ENCODE data around the gene SMIM20. TPM values are rescaled to one million over a fixed set of nuclear protein-coding genes. Genes with fewer than 3 reads are reported as not detected.

SMIM20 gene
- total RNA-seq: 10 to 100 TPM; 12.9 to 14.2 TPM

DNA sequence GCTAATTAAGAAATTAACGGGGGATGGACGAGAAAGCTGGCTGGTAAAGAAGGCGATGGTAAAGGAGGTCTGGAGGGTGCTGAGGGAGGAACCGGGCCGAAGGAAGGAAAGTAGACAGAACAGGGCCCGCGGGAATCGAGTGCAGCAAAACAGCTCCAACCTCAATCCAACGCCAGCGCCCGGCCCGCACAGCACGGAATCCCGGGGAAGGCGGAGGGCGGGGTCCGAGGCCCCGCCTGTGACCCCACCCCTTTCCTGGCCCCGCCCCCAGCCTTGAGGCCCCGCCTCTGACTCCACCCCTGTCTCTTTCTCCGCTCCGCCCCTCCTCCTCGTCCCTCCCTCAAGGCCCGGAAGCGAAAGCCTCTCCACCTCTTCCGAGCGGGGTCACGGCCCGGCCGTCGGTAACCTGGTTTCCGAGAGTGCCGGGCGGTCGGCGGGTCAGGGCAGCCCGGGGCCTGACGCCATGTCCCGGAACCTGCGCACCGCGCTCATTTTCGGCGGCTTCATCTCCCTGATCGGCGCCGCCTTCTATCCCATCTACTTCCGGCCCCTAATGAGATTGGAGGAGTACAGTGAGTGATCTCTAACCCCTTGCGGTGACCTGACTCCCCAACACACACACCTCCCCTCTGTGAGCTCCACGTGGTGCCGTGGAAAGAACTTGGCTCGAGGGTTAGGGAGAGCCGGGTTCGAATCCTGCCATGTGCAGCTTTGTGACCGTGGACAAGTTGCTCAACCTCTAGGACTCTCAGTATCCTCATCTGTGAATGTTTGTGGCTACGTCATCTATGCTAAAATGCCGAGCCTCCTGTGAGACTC lies at the start of gene SMIM20:
Gene SMIM20 (plus strand): TSS at position 370 of the 819 bp plus-strand sequence. CDS start 94 bp downstream, at position 464.

Other genes with a start within 250 kb of the SMIM20 start
- 10 to 100 TPM; 61.8 to 62.0 TPM for gene SEL1L3, start 51.2 kb upstream of the SMIM20 start, total RNA-seq